Body of pancreas (tissue), 4 donors: Measurements from ENCODE around the gene LYL1. TPM values are rescaled to one million over a fixed set of nuclear protein-coding genes. Genes with fewer than 3 reads are reported as not detected.

Experiments
- ATAC-seq: fragments of 150-250 bp; one replicate; pipeline ENCODE4 v1.9.1; 2016
- DNase-seq, 4 donors: peaks; one replicate each; pipeline ENCODE4 v3.0.0-alpha.2; 2019
- H3K27ac ChIP-seq, 4 donors: fragments of 200-600 bp; sonication (generic); 1 replicate in 3 of 4; 2 replicates in 1 of 4; pipeline versions ENCODE4 v1.5.1 to v1.6.1; 2016 to 2019; ENCODE audit warnings: mild to moderate bottlenecking in 1 of 4, mixed read lengths in 1 of 4, moderate library complexity in 1 of 4
- H3K27me3 ChIP-seq, 2 donors: fragments of 200-600 bp; sonication (generic); one replicate each; pipeline ENCODE4 v1.6.0; 2016; ENCODE audit warnings: mild to moderate bottlenecking in 1 of 2
- H3K36me3 ChIP-seq, 2 donors: fragments of 200-600 bp; sonication (generic); replicated peaks in 1 of 2; 2 replicates each; pipeline ENCODE4 v1.5.1; 2016; ENCODE audit warnings: low read depth in 2 of 2; ENCODE audit not compliant: insufficient read depth in 1 of 2
- H3K4me1 ChIP-seq: fragments of 200-600 bp; sonication (generic); one replicate; pipeline ENCODE4 v1.6.0; 2016
- H3K4me3 ChIP-seq, 2 donors: fragments of 200-600 bp; sonication (generic); 1 replicate in 1 of 2; 2 replicates in 1 of 2; pipeline ENCODE4 v1.5.1; 2016 to 2019
- H3K9me3 ChIP-seq, 3 donors: fragments of 200-600 bp; sonication (generic); 1 replicate in 2 of 3; 2 replicates in 1 of 3; pipeline ENCODE4 v1.5.1; 2016
- POLR2A ChIP-seq, 3 donors: fragments of 450-650 bp; IDR thresholded peaks; one replicate each; pipeline ENCODE4 v1.6.1; 2016; ENCODE audit warnings: antibody characterized with exemption in 3 of 3, mild to moderate bottlenecking in 2 of 3
- WGBS, 2 donors: methylation state at CpG; one replicate each; pipeline ENCODE4 v1.1.5; 2017; 5-methylcytosine and 5-hydroxymethylcytosine counted together
- intact Hi-C: fragments of 100-400 bp; cut with DNase I; formaldehyde crosslinking; loops from one replicate; pipeline ENCODE4 v1.15.1; 2023
- total RNA-seq, 2 donors: library from RNA; depleted of rRNA; stranded (reverse); fragments of >200 nt; gene quantifications; one replicate each; pipeline ENCODE4 v1.1.0, GENCODE V29; 2016
- TF ChIP-seq, protein P1 (sequence below), 7 experiments: fragments of 450-650 bp in 4 of 7; fragments of 200-600 bp in 3 of 7; sonication (generic) in 3 of 7; IDR thresholded peaks; one replicate each; pipeline ENCODE4 v1.5.1; 2016 to 2019; ENCODE audit warnings: antibody characterized with exemption in 7 of 7

Gene LYL1
- total RNA-seq, 2 donors from 2014 or later, result 3.4 to 6.9 TPM

DNA sequence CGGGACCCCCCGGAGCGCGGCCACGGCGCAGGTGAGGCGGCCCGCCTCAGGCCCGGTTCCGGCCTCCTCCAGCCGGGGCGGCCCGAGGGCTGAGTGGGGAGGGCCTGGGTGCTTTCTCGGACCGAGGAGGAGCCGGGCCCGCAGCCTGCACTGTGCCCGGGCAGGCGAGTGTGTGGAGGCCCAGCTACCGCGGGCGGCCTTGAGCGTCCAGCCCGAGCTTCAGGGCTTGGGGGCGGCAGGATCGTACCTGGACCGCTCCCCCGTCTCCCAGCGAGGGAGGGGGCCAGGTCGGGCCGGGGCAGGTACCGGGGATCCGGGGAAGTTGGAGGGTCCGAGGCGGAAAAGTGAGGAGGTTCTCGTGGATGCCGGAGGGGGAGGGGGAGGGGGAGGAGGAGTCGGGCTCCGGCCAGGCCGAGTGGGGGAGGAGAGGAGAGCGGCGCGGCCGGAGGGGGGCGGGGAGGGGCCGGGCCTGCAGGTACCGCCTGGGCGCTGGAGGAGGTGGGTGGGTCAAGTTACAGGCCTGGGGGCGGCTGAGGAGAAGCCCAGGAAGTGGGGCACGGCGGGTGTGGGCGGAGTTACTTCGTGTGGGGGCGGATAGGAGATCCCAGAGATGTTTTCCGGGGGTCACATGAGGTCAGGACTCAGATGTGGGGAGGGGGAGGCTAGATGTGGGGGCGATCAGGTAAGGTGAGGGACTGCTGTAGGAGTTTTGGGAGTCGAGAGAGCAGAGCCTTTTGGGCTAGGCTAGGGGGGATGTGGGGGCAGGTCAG lies 16.0 kb upstream of the LYL1 start:
- peak in 3 of 4 donors; percentile 45 to 50 (median 49) for DNase-seq
- H3K9me3 ChIP-seq, result no peaks in the 10 kb centered on the region
- WGBS, 2 donors, result 0 to 1% methylated on average over 36 to 51 of the region's 57 CpGs
- TF ChIP-seq, protein P1, sequence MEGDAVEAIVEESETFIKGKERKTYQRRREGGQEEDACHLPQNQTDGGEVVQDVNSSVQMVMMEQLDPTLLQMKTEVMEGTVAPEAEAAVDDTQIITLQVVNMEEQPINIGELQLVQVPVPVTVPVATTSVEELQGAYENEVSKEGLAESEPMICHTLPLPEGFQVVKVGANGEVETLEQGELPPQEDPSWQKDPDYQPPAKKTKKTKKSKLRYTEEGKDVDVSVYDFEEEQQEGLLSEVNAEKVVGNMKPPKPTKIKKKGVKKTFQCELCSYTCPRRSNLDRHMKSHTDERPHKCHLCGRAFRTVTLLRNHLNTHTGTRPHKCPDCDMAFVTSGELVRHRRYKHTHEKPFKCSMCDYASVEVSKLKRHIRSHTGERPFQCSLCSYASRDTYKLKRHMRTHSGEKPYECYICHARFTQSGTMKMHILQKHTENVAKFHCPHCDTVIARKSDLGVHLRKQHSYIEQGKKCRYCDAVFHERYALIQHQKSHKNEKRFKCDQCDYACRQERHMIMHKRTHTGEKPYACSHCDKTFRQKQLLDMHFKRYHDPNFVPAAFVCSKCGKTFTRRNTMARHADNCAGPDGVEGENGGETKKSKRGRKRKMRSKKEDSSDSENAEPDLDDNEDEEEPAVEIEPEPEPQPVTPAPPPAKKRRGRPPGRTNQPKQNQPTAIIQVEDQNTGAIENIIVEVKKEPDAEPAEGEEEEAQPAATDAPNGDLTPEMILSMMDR (IDR thresholded peaks at IDR 0.05), result no peak
- TF ChIP-seq POLR2A (IDR thresholded peaks at IDR 0.05), result no peak
- intact Hi-C loops, result no loop called here
- peak overlapping the region; percentile 83 to 89 for H3K4me3 ChIP-seq
- peak overlapping the region in 3 of 4 donors; percentile 24 to 53 (median 39) for H3K27ac ChIP-seq
- H3K4me1 ChIP-seq, result peaks cover 36% of the 10 kb centered on the region
- H3K36me3 ChIP-seq, result no peaks in the 10 kb centered on the region
- ATAC-seq, result peak; percentile 7
- H3K27me3 ChIP-seq, result no peaks in the 10 kb centered on the region

DNA sequence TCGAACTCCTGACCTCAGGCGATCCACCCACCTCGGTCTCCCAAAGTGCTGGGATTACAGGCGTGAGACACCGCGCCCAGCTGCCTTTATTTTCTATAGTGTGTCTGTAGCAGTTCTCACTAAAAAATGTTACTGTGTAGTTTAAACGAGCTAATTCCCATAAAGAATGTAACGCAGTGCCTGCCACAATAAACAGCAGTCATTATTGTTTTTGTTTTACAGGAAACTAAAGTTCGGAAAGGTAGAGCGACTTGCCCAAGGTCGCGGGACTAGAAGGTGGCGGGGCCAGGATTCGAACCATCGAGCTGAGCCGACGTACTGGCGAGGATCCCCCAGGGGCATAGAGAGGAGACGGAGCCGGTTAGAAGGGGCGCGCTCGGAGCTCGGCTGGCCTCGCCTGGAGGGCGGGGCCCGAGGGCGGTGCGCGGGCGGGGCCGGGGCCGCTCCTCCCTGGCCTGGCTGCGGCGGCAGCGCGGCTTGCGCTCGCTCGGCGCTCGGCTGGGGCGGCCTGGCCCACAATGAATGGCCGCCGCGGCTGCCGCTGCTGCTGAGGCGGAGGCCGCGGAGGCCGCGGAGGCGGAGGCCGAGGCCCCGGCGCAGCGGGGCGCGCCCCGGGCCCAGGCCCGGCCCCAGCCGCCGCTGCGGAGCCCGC lies 15.2 kb upstream of the LYL1 start, which contains the start of gene NACC1:
Gene NACC1, plus strand, starts transcription at position 493 of the 652 bp plus-strand sequence. CDS start 16,944 bp downstream, outside the sequence.
- DNase-seq, result peak; percentile 89 to 92 (median 90)
- H3K36me3 ChIP-seq, result peaks cover 0 to 2% of the 10 kb centered on the region in 2 donors
- WGBS, 2 donors, result 4 to 5% methylated on average over 22 to 44 of the region's 65 CpGs
- TF ChIP-seq POLR2A (IDR thresholded peaks at IDR 0.05), result peak in 1 of 3 donors; percentile 12
- TF ChIP-seq, protein P1 (IDR thresholded peaks at IDR 0.05), result peak in 1 of 7 experiments; percentile 15
- ATAC-seq, result peak; percentile 93
- intact Hi-C loops, result no loop called here
- no peaks in the 10 kb centered on the region for H3K9me3 ChIP-seq
- no peaks in the 10 kb centered on the region for H3K27me3 ChIP-seq
- H3K4me3 ChIP-seq, result peak within 1 kb of the TSS; percentile 83 to 89
- peak within 1 kb of the TSS; percentile 33 to 80 (median 60) for H3K27ac ChIP-seq
- H3K4me1 ChIP-seq, result peaks cover 36% of the 10 kb centered on the region

DNA sequence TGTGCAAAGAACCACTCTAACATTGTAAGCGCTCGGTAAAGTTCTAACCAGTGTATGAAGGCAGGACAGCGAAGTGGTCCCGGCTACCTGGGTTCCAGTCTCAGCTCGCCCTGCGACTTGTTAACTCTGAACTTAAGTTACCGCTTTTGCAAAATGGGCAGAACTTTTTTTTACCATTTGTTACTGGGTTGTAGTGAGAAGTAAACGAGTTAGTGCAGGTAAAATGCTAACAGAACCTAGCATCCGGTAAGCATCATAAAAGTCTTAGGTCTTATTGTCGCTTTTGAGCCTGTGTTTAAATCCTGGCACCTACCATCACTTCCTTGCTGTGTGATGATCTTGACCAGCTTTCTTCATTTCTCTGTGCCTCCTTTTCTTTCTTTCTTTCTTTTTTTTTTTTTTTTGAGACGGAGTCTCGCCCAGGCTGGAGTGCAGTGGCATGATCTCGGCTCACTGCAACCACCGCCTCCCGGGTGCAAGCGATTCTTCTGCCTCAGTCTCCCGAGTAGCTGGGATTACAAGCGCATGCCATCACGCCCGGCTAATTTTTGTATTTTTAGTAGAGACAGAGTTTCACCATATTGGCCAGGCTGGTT lies 14.6 kb upstream of the LYL1 start:
- H3K4me1 ChIP-seq, result peaks cover 36% of the 10 kb centered on the region
- peak overlapping the region; percentile 71 to 89 for H3K4me3 ChIP-seq
- H3K27me3 ChIP-seq, result no peaks in the 10 kb centered on the region
- intact Hi-C loops, result no loop called here
- TF ChIP-seq, protein P1 (IDR thresholded peaks at IDR 0.05), result no peak
- no peak for TF ChIP-seq POLR2A (IDR thresholded peaks at IDR 0.05)
- 11 to 12% methylated on average over 20 of the region's 20 CpGs for WGBS, 2 donors
- DNase-seq (no peak), ATAC-seq (no peak)
- H3K9me3 ChIP-seq, result no peaks in the 10 kb centered on the region
- peaks cover 0 to 4% of the 10 kb centered on the region in 2 donors for H3K36me3 ChIP-seq
- H3K27ac ChIP-seq, result peak overlapping the region; percentile 33 to 80 (median 60)

GRCh38 chr19:13116282-13117175 lies 13.9 kb upstream of the LYL1 start, which contains the start of gene TRMT1:
TSS of gene TRMT1 (minus strand) at chr19:13116740. CDS start at chr19:13116399, 341 bp downstream.
- Histone ChIP-seq H3K4me1 (peaks cover 36% of the 10 kb centered on the region), H3K27ac (peak within 1 kb of the TSS; percentile 33 to 80 (median 60)), H3K9me3 (no peaks in the 10 kb centered on the region), H3K27me3 (no peaks in the 10 kb centered on the region), H3K4me3 (peak within 1 kb of the TSS; percentile 71 to 89), H3K36me3 (peaks cover 0 to 4% of the 10 kb centered on the region in 2 donors)
- intact Hi-C loops, result no loop called here
- DNase-seq, result peak; percentile 91 to 95 (median 93)
- TF ChIP-seq, protein P1 (IDR thresholded peaks at IDR 0.05), result peak in 1 of 7 experiments; percentile 1
- TF ChIP-seq POLR2A (IDR thresholded peaks at IDR 0.05), result peak in 2 of 3 donors; percentile 44 to 51
- 0% methylated on average over 17 to 51 of the region's 51 CpGs for WGBS, 2 donors
- peak; percentile 79 for ATAC-seq
